ENCODE measurements around the gene CAMK2A.
A peak's percentile ranks its signal among the peaks of the same experiment; 100 is the strongest.

The CAMK2A gene

GRCh38 chr5:150278916-150279315, 10.7 kb downstream of the CAMK2A start:
- no peak for DNase-seq (ENCODE audit: low spot score)

GRCh38 chr5:150278046-150278730, 11.4 kb downstream of the CAMK2A start:
- DNase-seq (ENCODE audit: low spot score): no peak

GRCh38 chr5:150277043-150277442, 12.5 kb downstream of the CAMK2A start:
- DNase-seq (ENCODE audit: low spot score): no peak

GRCh38 chr5:150274811-150275210, 14.8 kb downstream of the CAMK2A start:
- DNase-seq (ENCODE audit: low spot score): no peak

- peak; percentile 7 for DNase-seq (ENCODE audit: low spot score)
Observed at GRCh38 chr5:150272531-150272930, 17.0 kb downstream of the CAMK2A start.

GRCh38 chr5:150271923-150272322, 17.6 kb downstream of the CAMK2A start:
- DNase-seq (ENCODE audit: low spot score): no peak

GRCh38 chr5:150271296-150271692, 18.3 kb downstream of the CAMK2A start:
- DNase-seq (ENCODE audit: low spot score): no peak

- no peak for DNase-seq (ENCODE audit: low spot score)
Observed at GRCh38 chr5:150270541-150271295, 18.9 kb downstream of the CAMK2A start.

GRCh38 chr5:150266871-150267291, 22.7 kb downstream of the CAMK2A start:
- DNase-seq (ENCODE audit: low spot score): no peak

- no peak for DNase-seq (ENCODE audit: low spot score)
Observed at GRCh38 chr5:150265870-150266383, 23.6 kb downstream of the CAMK2A start.

GRCh38 chr5:150264667-150265603, 24.6 kb downstream of the CAMK2A start:
- no peak for DNase-seq (ENCODE audit: low spot score)

- no peak for DNase-seq (ENCODE audit: low spot score)
Observed at GRCh38 chr5:150263801-150264621, 25.6 kb downstream of the CAMK2A start.

GRCh38 chr5:150263375-150263775, 26.2 kb downstream of the CAMK2A start:
- DNase-seq (ENCODE audit: low spot score): no peak

- no peak for DNase-seq (ENCODE audit: low spot score)
Observed at GRCh38 chr5:150262502-150262901, 27.1 kb downstream of the CAMK2A start.

- no peak for DNase-seq (ENCODE audit: low spot score)
Observed at GRCh38 chr5:150261231-150261630, 28.3 kb downstream of the CAMK2A start.

GRCh38 chr5:150258130-150258529, 31.4 kb downstream of the CAMK2A start:
- no peak for DNase-seq (ENCODE audit: low spot score)

- DNase-seq (ENCODE audit: low spot score): no peak
Observed at GRCh38 chr5:150257424-150257823, 32.1 kb downstream of the CAMK2A start.

GRCh38 chr5:150256410-150257064, 33.0 kb downstream of the CAMK2A start:
- DNase-seq (ENCODE audit: low spot score): no peak

- DNase-seq (ENCODE audit: low spot score): no peak
Observed at GRCh38 chr5:150255659-150256409, 33.7 kb downstream of the CAMK2A start.

GRCh38 chr5:150254774-150255173, 34.8 kb downstream of the CAMK2A start:
- DNase-seq (ENCODE audit: low spot score): no peak

All from activated CD4-positive, alpha-beta T cell treated with anti-CD3 and anti-CD28 coated beads, Interleukin-2, Interleukin-4, amounts not matched to agents 100 ng/mL and 50 ng/mL, durations not matched to agents 16 hours and 8 hours (primary cell).